ENCODE measurements around the gene GPR89B.
"Not testable (repeated sequence)": the region's sequence is repeated elsewhere in the genome, so short reads cannot be mapped to it uniquely, and the experiment has no call there.

GPR89B gene

DNA sequence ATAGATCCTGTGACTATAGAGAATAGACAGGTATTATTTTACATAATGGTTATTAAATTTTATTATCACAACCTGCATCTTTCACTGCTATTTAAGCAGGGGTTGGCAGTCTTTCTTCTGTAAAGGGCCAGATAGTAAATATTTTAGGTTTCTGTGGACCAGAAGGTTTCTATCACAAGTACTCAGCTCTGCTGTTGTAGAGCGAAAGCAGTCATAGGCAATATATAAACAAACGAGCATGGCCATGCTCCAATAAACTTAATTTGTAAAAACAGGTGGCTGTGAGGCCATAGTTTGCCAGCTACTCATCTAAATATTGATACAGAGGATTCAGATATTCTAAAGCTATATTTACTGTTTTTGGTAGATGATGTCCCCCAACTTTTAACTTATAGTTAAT, 12.2 kb downstream of the GPR89B start:
- not testable (repeated sequence) for DNase-seq

DNA sequence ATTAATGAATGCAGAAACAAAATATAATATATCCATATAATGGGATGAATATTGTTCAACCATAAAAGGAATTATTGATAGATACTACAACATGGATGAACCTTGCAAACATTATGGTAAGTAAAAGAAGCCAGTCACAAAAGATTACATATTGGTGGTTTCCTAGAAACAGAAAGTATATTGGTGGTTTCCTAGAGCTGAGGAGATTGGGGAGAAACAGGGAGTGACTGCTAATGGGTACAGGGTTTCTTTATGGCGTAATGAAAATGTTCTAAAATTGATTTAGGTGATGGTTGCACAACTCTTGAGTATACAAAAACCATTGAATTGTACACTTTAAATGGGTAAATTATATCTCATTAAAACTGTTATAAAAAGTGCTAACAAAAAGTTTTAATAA, 14.3 kb downstream of the GPR89B start:
- not testable (repeated sequence) for DNase-seq

DNA sequence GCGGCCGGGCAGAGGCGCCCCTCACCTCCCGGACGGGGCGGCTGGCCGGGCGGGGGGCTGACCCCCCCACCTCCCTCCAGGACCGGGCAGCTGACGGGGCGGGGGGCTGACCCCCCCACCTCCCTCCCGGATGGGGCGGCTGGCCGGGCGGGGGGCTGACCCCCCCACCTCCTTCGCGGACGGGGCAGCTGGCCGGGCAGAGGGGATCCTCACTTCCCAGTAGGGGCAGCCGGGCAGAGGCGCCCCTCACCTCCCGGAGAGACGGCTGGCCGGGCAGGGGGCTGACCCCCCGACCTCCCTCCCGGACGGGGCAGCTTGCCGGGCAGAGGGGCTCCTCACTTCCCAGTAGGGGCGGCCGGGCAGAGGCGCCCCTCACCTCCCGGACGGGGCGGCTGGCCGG, 21.3 kb downstream of the GPR89B start:
- DNase-seq: not testable (repeated sequence)

DNA sequence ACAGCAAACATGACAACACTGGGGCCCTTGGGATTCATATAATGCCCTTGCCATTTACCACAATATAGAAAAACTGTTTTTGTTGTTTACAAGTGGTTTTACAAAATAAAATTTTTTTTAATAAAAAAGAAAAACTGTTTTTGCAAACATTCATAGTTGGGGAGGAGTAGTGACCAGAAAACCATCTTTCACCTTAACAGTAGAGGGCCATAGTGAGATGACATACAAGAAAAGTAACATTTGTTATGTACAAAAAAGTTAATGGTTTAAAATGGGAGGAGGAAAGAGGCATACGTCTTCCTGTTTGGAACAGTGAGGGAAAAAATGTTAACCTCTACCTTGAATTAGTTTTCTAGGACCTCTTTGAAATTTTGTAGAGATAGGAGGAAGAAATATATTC, 30.7 kb downstream of the GPR89B start:
- not testable (repeated sequence) for DNase-seq

DNA sequence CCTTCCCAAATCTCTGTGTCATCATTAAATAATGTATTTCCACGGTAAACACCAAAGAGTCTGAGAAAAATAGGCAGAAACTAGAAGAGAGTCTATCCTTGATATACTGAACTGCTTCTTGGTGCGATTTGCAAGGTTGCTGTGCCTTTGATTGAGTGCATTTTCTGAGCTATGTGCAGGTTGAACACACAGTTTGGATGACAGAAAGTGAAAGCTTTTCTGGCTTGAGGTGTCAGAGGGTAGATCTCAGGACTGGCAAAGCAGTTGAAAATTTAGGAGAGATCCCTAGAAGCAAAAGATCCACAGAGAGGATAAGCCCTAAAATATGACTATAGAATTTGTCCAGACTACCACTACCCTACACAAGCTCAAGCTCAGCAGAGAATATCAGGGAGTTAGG, 31.5 kb downstream of the GPR89B start:
- DNase-seq: not testable (repeated sequence)

DNA sequence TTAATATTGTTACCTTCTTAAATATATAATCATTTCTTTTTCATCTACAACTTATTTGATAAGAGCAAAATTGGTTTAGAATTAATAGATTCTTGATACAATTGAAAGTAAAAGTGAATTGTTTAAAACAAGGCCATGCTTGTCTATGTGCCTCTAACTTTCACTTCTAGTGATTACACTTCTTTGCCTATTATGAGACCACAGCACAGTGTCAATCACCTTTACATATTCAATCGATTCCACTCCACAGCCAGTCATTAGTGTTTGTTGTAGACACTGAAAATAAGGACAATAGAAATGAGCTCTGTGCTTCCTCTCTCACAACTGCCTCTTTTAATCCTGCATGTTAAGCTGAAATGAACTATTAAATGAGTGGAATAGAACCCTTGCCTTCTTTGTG, 36.4 kb downstream of the GPR89B start:
- not testable (repeated sequence) for DNase-seq

DNA sequence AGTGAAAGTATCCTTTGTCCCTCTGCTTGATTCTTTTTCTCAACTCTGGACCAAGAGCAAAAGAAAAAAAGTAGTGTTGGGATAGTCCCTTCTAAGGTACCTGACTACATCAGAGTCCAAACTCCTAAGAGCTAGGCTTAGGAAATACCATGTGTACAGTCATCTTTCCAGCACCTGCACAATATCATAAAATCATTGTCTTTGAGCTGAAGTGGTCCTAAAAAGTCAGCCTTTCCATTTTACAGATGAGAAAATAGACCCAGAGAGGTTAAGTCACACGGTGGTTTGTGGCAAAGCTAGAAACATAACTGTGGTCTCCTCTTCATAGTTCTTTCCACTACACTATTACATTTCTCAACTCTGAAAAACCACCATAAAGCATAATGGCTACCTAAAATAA, 38.4 kb downstream of the GPR89B start:
- not testable (repeated sequence) for DNase-seq

DNA sequence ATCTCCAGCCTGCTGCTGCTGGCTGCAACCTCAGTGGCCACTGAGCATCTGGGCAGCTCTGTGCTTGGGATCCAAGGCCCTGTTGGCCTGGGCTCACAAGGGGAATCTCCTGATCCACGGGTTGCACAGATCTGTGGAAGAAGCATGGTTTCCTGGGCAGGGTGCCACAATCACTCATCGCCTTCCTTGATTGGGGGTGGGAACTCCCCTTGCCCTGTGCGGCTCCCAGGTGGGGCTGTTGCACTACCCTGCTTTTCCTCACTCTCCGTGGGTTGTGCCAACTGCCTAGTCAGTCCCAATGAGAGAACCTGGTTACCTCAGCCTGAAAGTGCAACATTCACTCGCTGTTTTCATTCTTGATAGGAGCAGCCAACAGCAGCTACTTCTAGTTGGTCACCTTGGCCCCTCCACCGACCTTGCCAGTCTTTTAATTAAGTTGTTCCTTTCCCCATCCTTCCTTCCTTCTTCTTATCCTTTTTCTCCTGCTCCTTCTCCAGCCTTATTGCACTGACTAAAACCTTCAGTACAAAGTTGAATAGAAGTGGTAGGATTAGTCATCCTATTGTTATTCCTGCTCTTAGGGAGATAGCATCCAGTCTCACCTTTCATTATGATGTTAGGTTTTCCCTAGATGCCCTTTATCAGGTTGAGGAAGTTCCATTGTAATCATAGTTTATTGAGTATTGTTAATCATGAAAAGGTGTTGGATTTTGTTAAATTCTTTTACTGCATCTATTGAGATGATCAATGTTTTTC, 50.9 kb downstream of the GPR89B start:
- DNase-seq: not testable (repeated sequence)

DNA sequence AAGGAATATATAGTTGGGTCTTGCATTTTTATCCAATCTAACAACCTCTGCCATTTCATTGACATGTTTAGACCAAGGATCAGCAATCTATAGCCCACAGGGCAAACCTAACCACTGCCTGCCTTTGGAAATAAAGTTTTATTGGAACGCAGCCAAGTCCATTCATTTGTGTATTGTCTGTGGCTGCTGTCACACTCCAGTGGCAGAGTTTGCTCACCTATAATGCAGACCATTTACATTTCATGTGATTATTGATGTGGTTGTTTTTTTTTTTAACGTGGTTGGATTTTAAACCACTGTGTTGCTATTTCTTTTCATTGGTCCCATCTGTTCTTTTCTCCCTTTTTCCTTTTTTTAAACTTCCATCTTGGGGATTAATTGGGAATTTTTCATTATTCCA, 57.2 kb downstream of the GPR89B start:
- DNase-seq: not testable (repeated sequence)

DNA sequence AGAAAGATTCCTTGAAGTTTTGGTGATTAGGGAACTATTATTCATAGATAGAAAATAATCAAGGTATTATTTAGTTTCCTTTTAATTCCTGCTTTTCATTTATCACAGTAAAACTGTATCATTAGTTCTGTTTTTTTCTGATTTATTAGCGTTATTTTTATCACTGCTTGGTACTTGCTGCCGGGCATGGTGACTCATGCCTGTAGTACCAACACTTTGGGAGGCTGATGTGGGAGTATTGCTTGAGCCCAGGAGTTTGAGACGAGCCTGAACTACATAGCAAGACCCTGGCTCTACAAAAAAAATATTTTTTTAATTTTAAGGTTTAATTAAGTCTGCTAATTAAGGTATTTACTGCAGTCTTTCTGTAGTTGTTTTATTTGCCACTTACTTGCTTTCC, 59.7 kb downstream of the GPR89B start:
- not testable (repeated sequence) for DNase-seq

DNA sequence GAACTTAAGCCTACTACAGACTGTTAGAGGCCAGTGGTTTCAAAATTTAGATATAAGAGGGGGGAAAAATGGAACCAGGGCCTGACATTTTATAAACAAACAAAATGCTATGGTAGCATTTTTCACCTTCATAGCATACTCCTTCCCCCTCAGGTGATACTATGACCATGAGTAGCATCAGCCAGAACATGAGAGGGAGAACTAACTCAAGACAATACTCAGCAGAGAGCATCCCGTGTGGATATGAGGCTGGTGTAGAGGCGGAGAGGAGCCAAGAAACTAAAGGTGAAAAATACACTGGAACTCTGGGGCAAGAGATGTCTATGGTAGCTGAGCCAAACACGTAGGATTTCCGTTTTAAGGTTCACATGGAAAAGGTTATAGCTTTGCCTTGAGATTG, 64.7 kb downstream of the GPR89B start:
- DNase-seq: not testable (repeated sequence)

DNA sequence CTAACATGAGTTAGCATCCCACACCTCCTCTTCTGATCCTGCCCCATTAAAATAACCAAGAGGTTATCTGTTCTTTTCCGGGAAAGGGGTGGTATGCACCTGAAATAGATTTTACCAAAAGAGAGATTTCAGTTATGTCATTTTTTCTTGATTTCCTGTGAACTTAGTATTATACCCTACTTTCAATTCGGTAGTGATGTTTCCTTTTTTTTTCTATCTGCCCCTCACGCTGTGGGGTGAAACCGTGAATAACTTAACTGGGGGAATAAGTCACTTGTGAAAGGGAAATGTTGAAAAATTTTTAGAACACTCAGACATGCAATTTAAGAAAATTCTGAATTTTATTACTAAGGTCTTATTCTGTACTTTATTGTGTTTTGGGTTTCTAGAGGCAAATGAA, 65.2 kb downstream of the GPR89B start:
- not testable (repeated sequence) for DNase-seq

DNA sequence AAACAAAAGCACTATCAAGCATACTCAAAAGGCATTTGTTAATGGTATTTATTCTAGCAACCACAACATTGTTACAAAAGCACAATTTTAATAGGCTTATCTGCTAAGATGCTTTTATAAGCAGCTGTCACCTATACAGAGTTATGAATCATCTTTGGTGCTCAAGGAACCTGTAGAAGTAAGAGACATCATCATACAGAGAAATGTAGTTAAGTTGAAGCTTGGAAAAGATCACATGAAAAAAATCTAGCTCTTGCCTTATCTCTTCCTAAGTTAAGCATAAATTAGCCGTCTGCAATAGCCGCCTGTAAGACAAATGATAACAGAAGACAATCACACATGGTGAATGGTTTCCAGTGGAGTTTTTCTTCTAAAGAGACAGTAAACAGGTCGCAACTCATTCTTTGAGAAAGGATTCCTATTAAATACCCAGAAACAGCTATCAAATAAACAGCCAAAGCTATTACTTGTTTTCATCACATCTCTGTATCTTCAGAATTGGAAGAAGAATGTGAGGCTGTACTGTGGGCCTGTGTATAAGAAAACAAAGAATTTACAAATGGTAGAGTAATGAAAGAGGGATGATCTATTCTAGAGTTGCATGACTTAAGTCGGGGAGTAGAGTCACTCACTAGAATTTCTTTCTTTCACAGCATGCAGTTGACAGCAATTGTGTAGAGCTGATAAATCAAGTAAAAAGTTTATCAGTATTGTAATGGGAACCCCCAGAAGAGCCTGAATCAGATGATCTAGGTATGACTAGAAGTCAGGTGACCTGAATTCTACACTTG, 65.8 kb downstream of the GPR89B start:
- not testable (repeated sequence) for DNase-seq

DNA sequence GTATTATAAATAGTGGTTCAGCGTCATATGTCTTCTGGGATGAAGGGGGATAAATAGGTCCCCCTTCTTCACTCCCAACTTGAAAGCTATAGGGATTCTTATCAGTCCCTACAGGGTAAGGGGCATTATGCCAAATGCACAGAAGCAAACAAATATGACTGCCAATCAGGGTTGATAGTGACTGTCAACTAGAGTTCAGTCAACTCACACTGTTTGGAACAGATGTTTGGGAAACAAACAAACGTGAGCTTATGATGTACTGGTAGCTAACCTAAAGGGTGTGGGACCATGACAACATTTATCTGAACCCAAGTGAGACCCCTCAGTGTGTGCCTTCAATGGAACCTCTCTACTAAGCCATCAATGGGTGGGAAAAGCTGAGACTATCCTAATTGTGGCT, 67.9 kb downstream of the GPR89B start:
- not testable (repeated sequence) for DNase-seq

DNA sequence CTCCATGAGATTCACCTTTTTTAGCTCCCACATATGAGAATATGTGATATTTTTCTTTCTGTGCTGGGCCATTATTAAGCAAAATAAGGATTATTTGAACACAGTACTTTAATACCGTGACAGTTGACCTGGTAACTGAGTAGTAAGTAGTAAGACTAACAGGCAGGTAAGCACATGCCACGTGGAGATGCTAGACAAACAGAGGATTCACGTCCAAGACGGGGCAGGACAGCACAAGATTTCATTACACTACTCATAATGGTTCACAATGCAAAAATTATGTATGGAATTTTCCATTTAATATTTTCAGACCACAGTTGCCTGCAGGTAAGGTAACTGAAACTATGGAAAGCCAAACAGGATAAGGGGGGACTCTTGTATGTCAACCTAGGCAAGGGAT, 79.5 kb downstream of the GPR89B start:
- DNase-seq: not testable (repeated sequence)

DNA sequence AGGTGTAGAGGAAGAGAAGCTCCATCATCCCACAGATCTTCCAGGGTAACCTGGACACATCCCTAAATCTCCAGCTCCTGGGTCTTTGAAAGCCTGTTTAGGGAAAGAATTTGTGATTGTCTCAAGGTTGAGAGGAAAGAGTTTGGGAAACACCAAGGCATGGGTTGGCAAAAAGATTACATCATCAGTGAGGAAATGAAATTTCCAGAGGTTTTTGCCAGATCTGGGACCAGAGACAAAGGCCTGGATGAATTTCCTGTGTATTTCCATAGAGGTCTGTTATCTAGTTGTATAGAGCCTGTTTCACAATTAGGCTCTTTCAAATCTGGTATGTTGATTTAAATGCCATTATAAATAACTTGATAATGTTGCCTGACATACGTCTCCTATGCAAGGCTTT, 82.3 kb downstream of the GPR89B start:
- DNase-seq: no peak

DNA sequence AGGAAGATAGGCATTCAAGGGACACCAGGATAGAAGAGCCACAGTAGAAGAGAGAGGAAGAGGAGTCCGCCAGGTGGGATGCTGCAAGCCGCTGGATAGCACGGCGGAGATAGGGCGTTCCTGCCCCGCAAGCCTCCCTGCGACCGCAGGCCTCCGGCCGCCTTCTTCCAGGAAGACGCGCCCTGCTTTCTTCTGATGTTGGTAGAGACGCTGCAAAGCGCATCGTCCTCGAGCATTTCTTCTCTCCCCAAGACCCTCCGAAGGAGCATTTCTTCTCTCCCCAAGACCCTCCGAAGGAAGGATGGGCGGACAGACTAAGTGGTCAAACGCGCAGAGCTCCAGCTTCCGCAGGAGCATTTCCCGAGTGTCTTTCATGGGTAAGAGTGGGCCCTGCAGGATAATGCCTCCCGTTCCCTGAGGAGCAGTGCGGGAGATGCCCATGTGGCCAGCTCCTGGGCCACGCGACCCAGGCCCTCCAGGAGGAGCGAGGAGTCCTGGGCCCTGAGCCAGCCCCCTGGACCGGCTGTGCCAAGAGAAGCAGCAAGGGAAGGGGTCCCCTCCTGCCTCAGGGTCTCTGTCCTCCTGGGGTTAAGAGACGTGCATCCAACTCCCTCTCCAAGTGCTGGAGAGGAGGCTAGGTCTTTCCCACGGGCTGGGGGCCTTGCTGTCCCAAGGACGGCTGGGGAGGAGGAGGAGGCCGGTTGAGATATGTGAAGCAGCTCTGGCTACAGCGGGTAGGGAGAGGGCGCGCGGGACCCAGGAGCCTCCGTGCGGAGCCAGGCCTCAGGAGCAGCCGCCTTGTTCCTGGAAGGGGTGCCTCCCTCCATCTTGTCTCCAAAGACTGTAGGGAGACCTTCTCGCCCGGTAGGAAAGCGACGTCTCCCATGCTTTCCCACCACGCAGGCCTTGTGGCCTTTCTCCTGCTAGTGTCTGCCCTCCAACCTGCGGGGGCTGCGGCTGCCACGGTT, 85.2 kb downstream of the GPR89B start:
- DNase-seq: not testable (repeated sequence)

DNA sequence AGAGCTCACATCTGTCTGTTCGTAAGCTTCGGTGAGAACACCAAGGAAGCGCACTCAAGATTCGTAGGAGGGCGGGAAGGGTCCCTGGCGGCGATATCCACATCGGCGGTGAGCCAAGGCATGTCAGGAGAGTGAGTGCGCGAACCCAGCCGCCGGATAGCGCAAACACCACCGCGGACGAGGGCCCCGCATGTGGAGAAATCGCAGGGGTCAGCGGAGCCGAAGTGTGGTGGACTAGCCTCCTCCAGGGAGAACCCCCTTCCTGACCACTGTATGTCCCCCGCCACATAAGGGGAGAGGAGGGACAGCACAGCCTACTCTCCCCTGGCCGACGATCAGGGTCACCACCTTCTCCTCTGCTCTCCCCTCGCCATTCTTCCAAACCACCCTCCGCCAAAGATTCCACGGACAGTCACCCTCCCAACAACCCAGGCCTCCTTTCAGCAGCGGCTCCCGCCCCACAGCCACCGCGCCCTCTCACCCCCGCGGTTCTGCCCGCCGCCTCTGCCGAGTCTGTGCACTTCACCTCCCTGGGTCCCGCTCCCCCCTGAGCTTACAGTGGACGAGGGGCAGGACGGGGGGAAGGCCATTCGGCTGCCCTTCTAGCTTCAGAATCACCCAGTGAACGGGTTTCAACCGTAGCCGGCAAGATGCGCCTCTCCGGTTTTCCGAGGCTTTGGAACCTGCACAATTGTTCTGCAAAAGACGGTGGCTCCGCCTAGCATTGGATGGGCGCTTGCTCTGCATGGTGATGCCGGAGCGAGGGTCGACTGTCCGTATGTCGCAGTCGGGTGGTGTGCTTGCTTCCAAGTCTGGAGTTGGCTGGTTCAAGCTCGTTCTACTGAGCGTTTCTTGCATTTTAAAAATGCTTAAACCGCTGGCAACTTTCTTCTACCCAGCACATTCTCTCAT, 86.3 kb downstream of the GPR89B start:
- not testable (repeated sequence) for DNase-seq

DNA sequence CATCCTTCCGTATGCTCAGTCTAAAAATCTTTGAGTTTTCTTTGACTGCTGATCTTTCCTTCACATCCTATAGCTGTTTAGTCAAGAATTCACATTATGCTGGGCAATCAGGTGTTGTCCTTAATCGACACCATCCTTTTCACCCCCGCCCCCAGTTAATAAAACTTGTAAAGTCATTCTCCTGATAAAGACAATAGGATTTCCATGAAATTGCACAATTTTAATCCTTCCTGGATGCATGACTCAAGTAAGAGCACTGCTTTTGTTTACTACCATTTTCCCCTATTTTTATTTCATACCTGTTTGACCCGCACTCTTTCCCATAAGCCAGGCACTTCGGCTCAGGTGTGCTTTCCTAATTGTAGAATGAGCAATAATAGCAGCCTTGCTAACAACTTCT, 96.7 kb downstream of the GPR89B start:
- DNase-seq: not testable (repeated sequence)

DNA sequence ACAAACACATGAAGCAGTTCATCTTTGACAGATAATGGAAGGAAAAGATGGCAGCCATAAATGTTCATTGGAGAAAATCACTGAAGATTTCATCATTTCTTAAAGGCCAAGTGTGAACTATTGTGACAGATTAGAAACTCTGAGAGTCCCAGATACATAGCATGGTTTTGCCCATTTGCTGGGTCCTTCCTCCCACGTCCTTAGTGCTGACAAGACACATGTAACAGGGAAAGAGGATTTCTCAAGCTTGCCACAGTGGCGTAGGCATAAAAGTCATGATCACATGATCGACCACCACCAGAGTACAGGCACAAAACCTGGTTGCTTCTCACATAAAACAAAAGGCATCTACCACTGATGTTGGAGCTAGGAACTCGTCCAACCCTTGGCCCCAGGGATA, 98.8 kb downstream of the GPR89B start:
- DNase-seq: not testable (repeated sequence)

DNA sequence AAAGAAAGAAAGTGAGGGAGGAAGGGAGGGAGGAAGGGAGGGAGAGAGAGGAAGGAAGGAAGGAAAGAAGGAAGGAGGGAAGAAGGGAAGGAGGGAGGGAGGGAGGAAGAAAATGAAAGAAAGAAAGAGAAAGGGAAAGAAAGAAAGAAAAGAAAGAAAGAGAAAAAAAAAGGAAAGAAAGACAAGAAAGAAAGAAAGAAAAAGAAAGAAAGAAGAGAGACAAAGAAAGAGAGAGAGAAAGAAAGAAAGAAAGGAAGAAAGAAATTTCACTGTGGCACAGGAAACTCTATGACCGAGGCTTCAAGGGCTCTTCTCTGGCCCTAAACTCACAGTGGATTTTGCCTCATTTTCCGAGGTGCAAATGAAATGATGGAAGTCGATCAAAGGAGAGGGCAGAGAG, 104.0 kb downstream of the GPR89B start:
- DNase-seq: not testable (repeated sequence)

DNA sequence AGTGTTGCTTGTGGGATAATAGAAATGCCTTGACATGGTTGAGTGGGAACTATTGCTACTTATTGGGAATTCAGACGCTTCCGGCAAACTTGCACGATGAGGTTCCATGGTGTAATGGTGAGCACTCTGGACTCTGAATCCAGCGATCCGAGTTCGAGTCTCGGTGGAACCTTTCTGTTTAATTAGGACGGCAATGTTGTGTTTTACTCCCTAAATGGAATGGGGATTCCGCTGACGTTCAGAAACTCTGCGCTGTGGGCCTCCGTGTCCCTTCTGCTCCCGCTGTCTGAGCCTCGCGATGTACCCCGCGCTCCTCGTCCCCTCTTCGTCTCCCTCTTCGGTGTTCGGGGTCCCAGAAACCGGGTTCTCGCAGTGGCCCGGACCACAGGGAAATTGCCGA, 104.5 kb downstream of the GPR89B start:
- not testable (repeated sequence) for DNase-seq

Measured in fibroblast of skin of abdomen (primary cell).